GM13977 (cell line): ENCODE data around the gene DRC1.
"Not testable (repeated sequence)": the region's sequence is repeated elsewhere in the genome, so short reads cannot be mapped to it uniquely, and the experiment has no call there.

Experiments
- DNase-seq: peaks from one replicate; pipeline ENCODE4 v3.0.0; 2012; ENCODE audit warnings: low spot score
- CTCF ChIP-seq: IDR thresholded peaks from 2 replicates; pipeline ENCODE4 v1.5.1; 2012; ENCODE audit warnings: mild to moderate bottlenecking, control low read depth; ENCODE audit not compliant: insufficient read depth; ENCODE audit errors: extremely low read depth, missing control alignments
- in situ Hi-C: fragments of 300-500 bp; cut with MboI; formaldehyde crosslinking; loops from one replicate; pipeline ENCODE4 v1.12.0; 2022; ENCODE audit warnings: low sequenced_read_pairs, low pct_unique_long_range_greater_than_20kb, mixed read lengths, inconsistent platforms; ENCODE audit not compliant: unreplicated experiment

The DRC1 gene

GRCh38 chr2:26363323-26363722, 38.4 kb upstream of the DRC1 start:
- in situ Hi-C loops = no loop called here
- no peak for TF ChIP-seq CTCF
- no peak for DNase-seq

- in situ Hi-C loops = no loop called here
- no peak for DNase-seq
- TF ChIP-seq CTCF = no peak
Observed at GRCh38 chr2:26363958-26364357, 37.8 kb upstream of the DRC1 start.

DNA sequence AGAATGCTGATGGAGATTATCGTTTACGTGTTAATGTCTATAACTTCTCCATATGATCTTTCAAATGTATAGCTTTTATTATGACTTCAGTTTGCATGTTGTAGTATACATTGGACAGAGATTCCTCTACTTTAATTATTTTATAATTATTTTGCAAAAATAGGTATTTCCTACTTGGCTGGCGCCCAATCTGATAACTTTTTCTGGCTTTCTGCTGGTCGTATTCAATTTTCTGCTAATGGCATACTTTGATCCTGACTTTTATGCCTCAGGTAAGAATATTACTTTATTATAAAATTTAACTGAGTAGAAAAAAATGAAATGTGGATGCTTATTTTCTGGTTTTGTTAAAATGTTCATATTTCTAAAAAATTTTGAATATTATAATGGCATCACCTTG, 37.1 kb upstream of the DRC1 start:
- DNase-seq = no peak
- in situ Hi-C loops = no loop called here
- no peak for TF ChIP-seq CTCF

GRCh38 chr2:26366957-26367356, 34.8 kb upstream of the DRC1 start:
- no peak for DNase-seq
- in situ Hi-C loops = no loop called here
- TF ChIP-seq CTCF = no peak

DNA sequence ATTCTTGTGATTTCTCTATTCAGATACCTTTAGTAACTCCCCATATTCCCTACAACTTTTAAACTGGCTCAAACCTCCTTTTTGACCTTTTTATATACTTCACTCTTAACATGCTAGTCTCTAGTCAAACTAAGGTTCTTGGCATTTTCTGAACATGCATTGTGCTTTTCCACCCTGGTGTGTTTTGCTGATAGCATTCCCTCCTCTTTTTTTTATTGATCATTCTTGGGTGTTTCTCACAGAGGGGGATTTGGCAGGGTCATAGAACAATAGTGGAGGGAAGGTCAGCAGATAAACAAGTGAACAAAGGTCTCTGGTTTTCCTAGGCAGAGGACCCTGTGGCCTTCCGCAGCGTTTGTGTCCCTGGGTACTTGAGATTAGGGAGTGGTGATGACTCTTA, 32.1 kb upstream of the DRC1 start:
- in situ Hi-C loops, DNase-seq: not testable (repeated sequence)

DNA sequence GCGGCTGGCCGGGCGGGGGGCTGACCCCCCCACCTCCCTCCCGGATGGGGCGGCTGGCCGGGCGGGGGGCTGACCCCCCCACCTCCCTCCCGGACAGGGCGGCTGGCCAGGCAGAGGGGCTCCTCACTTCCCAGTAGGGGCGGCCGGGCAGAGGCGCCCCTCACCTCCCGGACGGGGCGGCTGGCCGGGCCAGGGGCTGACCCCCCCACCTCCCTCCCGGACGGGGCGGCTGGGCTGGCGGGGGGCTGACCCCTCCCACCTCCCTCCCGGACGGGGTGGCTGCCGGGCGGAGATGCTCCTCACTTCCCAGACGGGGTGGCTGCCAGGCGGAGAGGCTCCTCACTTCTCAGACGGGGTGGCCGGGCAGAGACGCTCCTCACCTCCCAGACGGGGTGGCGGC, 30.8 kb upstream of the DRC1 start:
- DNase-seq, in situ Hi-C loops: not testable (repeated sequence)

- DNase-seq = no peak
- TF ChIP-seq CTCF = no peak
- in situ Hi-C loops = no loop called here
Observed at GRCh38 chr2:26376799-26377198, 24.9 kb upstream of the DRC1 start.

- in situ Hi-C loops = no loop called here
- no peak for DNase-seq
- TF ChIP-seq CTCF = no peak
Observed at GRCh38 chr2:26380281-26380680, 21.4 kb upstream of the DRC1 start.
